Measurements from ENCODE around the gene RCBTB2.

DNA sequence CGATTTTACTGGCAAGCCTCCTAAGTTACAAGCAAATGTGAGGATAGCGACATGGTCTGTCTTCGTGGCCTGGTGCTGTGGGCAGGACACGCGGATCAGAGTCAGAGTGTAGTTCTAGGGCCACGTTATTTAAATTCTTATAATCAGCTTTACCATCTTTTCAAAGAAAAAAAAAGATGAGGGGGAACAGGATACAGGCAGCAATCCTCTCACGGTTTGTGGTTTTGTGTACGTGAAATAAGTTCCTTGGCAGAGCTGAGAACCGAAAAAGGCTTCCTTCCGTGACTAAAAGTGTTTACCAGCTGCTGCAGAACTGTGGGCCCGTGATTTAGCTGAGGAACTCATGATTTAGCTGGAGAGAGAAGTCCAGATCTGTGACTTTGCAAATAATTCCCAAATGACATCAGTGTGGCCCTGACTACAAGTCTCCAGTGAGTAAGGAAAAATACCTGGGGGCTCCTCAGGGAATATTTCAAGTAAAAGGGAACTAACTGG lies 27.2 kb downstream of the RCBTB2 start:
- TF ChIP-seq, protein P1, sequence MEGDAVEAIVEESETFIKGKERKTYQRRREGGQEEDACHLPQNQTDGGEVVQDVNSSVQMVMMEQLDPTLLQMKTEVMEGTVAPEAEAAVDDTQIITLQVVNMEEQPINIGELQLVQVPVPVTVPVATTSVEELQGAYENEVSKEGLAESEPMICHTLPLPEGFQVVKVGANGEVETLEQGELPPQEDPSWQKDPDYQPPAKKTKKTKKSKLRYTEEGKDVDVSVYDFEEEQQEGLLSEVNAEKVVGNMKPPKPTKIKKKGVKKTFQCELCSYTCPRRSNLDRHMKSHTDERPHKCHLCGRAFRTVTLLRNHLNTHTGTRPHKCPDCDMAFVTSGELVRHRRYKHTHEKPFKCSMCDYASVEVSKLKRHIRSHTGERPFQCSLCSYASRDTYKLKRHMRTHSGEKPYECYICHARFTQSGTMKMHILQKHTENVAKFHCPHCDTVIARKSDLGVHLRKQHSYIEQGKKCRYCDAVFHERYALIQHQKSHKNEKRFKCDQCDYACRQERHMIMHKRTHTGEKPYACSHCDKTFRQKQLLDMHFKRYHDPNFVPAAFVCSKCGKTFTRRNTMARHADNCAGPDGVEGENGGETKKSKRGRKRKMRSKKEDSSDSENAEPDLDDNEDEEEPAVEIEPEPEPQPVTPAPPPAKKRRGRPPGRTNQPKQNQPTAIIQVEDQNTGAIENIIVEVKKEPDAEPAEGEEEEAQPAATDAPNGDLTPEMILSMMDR (conservative IDR thresholded peaks at IDR 0.05) = no peak
- TF ChIP-seq ZFX (IDR thresholded peaks at IDR 0.05) = no peak
